CD4-positive, CD25-positive, alpha-beta regulatory T cell (primary cell): ENCODE measurements around the gene FYCO1. TPM values are rescaled to one million over a fixed set of nuclear protein-coding genes. Genes with fewer than 3 reads are reported as not detected.

Experiments used
- ATAC-seq, 2 donors: fragments of 150-1000 bp; cut with Tn5 transposase; one replicate each; pipeline ENCODE4 v1.10.0; 2021; ENCODE audit warnings: low read depth in 2 of 2, moderate number of reproducible peaks in 2 of 2, moderate library complexity in 1 of 2
- DNase-seq, 3 donors: peaks; one replicate each; pipeline versions ENCODE4 v3.0.0 to v3.0.0-alpha.2; 2012 to 2022; ENCODE audit warnings: mixed read lengths in 1 of 3
- H3K27ac ChIP-seq: one replicate; pipeline ENCODE4 v1.7.0; 2013; ENCODE audit warnings: mild to moderate bottlenecking, low read length; ENCODE audit not compliant: insufficient read depth, poor library complexity, severe bottlenecking
- H3K27me3 ChIP-seq: one replicate; pipeline ENCODE4 v1.7.0; 2013; ENCODE audit warnings: low read length; ENCODE audit not compliant: control insufficient read depth, insufficient read depth
- H3K36me3 ChIP-seq: one replicate; pipeline ENCODE4 v1.7.0; 2013; ENCODE audit warnings: mild to moderate bottlenecking, low read length, moderate library complexity; ENCODE audit not compliant: control insufficient read depth, insufficient read depth
- H3K4me1 ChIP-seq: 2 replicates; pipeline ENCODE4 v1.7.0; 2013; ENCODE audit warnings: mild to moderate bottlenecking, low read length; ENCODE audit not compliant: insufficient read depth, control insufficient read depth, poor library complexity, severe bottlenecking
- H3K4me3 ChIP-seq: one replicate; pipeline ENCODE4 v1.7.0; 2013; ENCODE audit warnings: low read depth, mild to moderate bottlenecking, low read length, moderate library complexity
- H3K9me3 ChIP-seq, 2 experiments: 1 replicate in 1 of 2; 2 replicates in 1 of 2; pipeline ENCODE4 v1.7.0; 2013; ENCODE audit warnings: low read length in 2 of 2, mild to moderate bottlenecking in 1 of 2, moderate library complexity in 1 of 2; ENCODE audit not compliant: control insufficient read depth in 2 of 2
- H3K27ac Mint-ChIP-seq, 3 donors: one replicate each; pipeline ENCODE4 v1.8.0; 2020 to 2022; ENCODE audit warnings: mild to moderate bottlenecking in 3 of 3, mixed read lengths in 3 of 3, moderate library complexity in 2 of 3
- H3K27me3 Mint-ChIP-seq: one replicate; pipeline ENCODE4 v1.8.0; 2022; ENCODE audit warnings: mild to moderate bottlenecking, mixed read lengths
- H3K36me3 Mint-ChIP-seq: one replicate; pipeline ENCODE4 v1.8.0; 2020; ENCODE audit warnings: mixed read lengths
- H3K4me1 Mint-ChIP-seq, 4 donors: one replicate each; pipeline ENCODE4 v1.8.0; 2020 to 2022; ENCODE audit warnings: mixed read lengths in 4 of 4, mild to moderate bottlenecking in 1 of 4
- H3K4me3 Mint-ChIP-seq, 4 donors: one replicate each; pipeline ENCODE4 v1.8.0; 2020 to 2022; ENCODE audit warnings: mild to moderate bottlenecking in 4 of 4, mixed read lengths in 4 of 4, moderate library complexity in 3 of 4
- H3K9me3 Mint-ChIP-seq, 7 donors: one replicate each; pipeline ENCODE4 v1.8.0; 2020 to 2022; ENCODE audit warnings: mixed read lengths in 7 of 7, mild to moderate bottlenecking in 3 of 7, moderate library complexity in 2 of 7
- polyA plus RNA-seq, 4 donors: library from polyadenylated mRNA; unstranded; fragments of 300-500 nt; fragmentation: Illumina TruSeq; gene quantifications; one replicate each; pipeline ENCODE4 v1.2.3, GENCODE V29; 2021
- total RNA-seq: library from RNA; stranded (reverse); gene quantifications from one replicate; pipeline ENCODE4 v1.2.3, GENCODE V29; 2022

Gene FYCO1
- total and polyA plus RNA-seq, 5 donors from 2014 or later = 2.1 to 42.5 (median 2.6) TPM

- peak overlapping the region; percentile 90 to 93 (median 91) for H3K27ac Mint-ChIP-seq
- peaks cover 0 to 34% (median 21%) of the 10 kb centered on the region in 4 donors for H3K4me1 Mint-ChIP-seq
- peaks cover 23% of the 10 kb centered on the region for H3K4me1 ChIP-seq
- peak overlapping the region; percentile 74 for H3K4me3 ChIP-seq
- peaks cover 0 to 2% (median 0%) of the 10 kb centered on the region in 7 donors for H3K9me3 Mint-ChIP-seq
- H3K27ac ChIP-seq = no peak overlapping the region
- peak; percentile 15 to 84 (median 28) for DNase-seq
- H3K27me3 ChIP-seq = no peaks in the 10 kb centered on the region
- H3K36me3 ChIP-seq = peaks cover 21% of the 10 kb centered on the region
- H3K27me3 Mint-ChIP-seq = peaks cover 11% of the 10 kb centered on the region
- peak; percentile 98 for ATAC-seq
- peak overlapping the region; percentile 18 to 91 (median 69) for H3K4me3 Mint-ChIP-seq
- no peaks in the 10 kb centered on the region for H3K9me3 ChIP-seq
- peaks cover 22% of the 10 kb centered on the region for H3K36me3 Mint-ChIP-seq
These were observed 79.9 kb downstream of the FYCO1 start for GRCh38 chr3:45915518-45916231.

GRCh38 chr3:45915059-45915439, 80.6 kb downstream of the FYCO1 start:
- H3K27ac Mint-ChIP-seq = peak overlapping the region; percentile 90 to 93 (median 91)
- ATAC-seq = no peak
- Histone ChIP-seq H3K4me1 (peaks cover 23% of the 10 kb centered on the region), H3K27me3 (no peaks in the 10 kb centered on the region), H3K36me3 (peaks cover 19% of the 10 kb centered on the region), H3K9me3 (no peaks in the 10 kb centered on the region), H3K4me3 (no peak overlapping the region), H3K27ac (no peak overlapping the region)
- no peak for DNase-seq
- H3K9me3 Mint-ChIP-seq = peaks cover 0 to 2% (median 0%) of the 10 kb centered on the region in 7 donors
- H3K36me3 Mint-ChIP-seq = peaks cover 19% of the 10 kb centered on the region
- H3K27me3 Mint-ChIP-seq = peaks cover 11% of the 10 kb centered on the region
- peaks cover 0 to 35% (median 21%) of the 10 kb centered on the region in 4 donors for H3K4me1 Mint-ChIP-seq
- H3K4me3 Mint-ChIP-seq = peak overlapping the region in 3 of 4 donors; percentile 18 to 91 (median 85)

DNA sequence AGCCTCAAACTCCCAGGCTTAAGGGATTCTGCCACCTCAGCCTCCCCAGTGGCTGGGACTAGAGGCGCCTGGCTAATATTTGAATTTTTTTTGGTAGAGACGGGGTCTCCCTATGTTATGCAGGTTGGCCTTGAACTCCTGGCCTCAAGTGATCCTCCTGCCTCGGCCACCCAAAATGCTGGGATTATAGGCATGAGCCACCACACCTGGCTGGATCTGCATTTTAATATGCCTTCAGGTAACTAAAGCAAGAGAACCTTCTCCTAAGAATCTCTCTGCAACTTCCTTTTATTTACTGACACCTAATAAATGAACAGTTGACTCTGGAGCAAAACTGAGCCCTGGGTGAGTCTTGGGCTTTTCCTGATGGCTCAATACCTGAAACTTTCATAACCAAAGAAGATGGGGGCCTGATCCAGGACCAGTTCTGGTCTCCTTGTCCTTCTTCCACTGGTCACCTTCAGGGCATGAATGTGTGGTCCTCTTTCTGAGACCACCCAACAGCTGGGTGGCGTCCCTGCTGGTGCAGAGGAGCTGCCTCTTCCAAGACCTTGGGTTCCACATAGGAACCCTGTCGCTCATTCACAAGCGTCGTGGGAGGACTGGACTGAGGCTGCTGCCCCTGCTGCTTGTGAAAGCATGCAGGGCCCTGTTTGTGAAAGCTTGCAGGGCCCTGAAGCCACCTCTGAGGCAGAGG, 81.1 kb downstream of the FYCO1 start:
- Histone ChIP-seq H3K27ac (no peak overlapping the region), H3K4me1 (peaks cover 23% of the 10 kb centered on the region)
- no peak overlapping the region for H3K4me3 Mint-ChIP-seq

DNA sequence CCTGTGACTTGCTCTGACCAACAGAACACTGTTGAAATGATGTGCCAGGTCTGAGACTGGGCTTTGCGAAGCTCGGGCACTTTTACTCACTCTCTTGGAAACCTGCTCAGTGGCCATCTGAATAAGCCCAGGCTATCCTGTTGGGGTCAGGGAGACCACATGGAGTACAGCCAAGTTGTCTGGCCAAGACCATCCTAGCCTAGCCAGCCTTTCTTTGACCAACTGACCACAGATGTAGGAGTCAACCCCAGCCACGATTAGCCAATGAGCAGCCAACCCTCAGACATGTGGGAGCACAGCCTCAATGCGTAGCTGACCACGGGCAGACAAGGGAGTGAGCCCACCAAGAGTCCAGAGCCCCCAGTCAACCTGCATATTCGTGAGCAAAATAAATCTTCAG, 83.2 kb downstream of the FYCO1 start:
- H3K27me3 Mint-ChIP-seq = peaks cover 16% of the 10 kb centered on the region
- H3K27ac ChIP-seq = no peak overlapping the region
- DNase-seq = no peak
- no peaks in the 10 kb centered on the region for H3K36me3 ChIP-seq
- peaks cover 13% of the 10 kb centered on the region for H3K36me3 Mint-ChIP-seq
- ATAC-seq = no peak
- no peak overlapping the region for H3K4me3 Mint-ChIP-seq
- no peaks in the 10 kb centered on the region for H3K27me3 ChIP-seq
- H3K4me1 ChIP-seq = peaks cover 39% of the 10 kb centered on the region
- peaks cover 0 to 2% (median 0%) of the 10 kb centered on the region in 7 donors for H3K9me3 Mint-ChIP-seq
- H3K9me3 ChIP-seq = no peaks in the 10 kb centered on the region
- peaks cover 6 to 53% (median 37%) of the 10 kb centered on the region in 4 donors for H3K4me1 Mint-ChIP-seq
- H3K4me3 ChIP-seq = no peak overlapping the region
- peak overlapping the region in 1 of 3 donors; percentile 7 for H3K27ac Mint-ChIP-seq

More for the DNA sequence above, 81.1 kb downstream of the FYCO1 start:
- DNase-seq = no peak
- no peak overlapping the region for H3K4me3 ChIP-seq
- no peaks in the 10 kb centered on the region for H3K27me3 ChIP-seq
- H3K9me3 Mint-ChIP-seq = peaks cover 0 to 2% (median 0%) of the 10 kb centered on the region in 7 donors
- no peaks in the 10 kb centered on the region for H3K9me3 ChIP-seq
- peaks cover 12% of the 10 kb centered on the region for H3K27me3 Mint-ChIP-seq
- H3K27ac Mint-ChIP-seq = no peak overlapping the region
- H3K36me3 Mint-ChIP-seq = peaks cover 22% of the 10 kb centered on the region
- H3K4me1 Mint-ChIP-seq = peaks cover 0 to 39% (median 23%) of the 10 kb centered on the region in 4 donors
- no peak for ATAC-seq
- H3K36me3 ChIP-seq = peaks cover 13% of the 10 kb centered on the region

DNA sequence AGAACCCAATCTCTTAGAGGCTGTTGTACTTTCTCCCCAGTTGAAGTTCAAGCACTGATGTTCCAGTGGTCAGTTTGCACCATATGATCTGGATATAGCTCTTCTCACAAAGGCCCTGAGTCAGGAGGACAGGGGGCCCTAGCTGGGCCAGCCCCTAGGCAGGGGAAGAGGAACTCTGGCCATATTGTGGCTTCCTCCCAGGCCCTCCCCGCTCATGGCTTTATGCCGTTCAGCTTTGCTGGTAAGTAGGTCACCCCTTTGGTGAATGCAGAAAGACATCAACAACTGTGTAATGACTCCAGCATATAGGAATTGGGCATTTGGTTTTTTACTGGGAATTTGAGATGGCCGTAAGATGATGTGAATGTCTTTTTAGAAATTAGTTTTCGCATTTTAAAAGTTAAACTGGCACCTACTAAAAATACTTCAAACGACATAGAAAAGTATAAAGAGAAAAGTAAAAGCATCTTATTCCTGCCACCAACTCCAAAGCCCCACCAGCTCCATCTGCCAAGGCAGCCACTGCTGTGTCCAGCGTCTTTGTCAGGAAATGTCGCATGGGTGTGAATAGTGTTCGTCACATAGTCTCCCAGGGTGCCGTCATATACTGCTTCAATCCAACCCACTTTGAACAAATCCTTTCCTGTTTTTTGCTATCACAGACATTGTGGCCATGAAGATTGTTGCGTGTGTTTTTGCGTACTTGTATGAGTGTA, 84.0 kb downstream of the FYCO1 start:
- Mint-ChIP-seq H3K27ac (peak overlapping the region in 2 of 3 donors; percentile 1 to 7), H3K4me3 (peak overlapping the region; percentile 8 to 39 (median 20)), H3K4me1 (peaks cover 6 to 50% (median 37%) of the 10 kb centered on the region in 4 donors), H3K36me3 (peaks cover 15% of the 10 kb centered on the region), H3K9me3 (peaks cover 0 to 2% (median 0%) of the 10 kb centered on the region in 7 donors), H3K27me3 (peaks cover 16% of the 10 kb centered on the region)
- no peak for ATAC-seq
- H3K27me3 ChIP-seq = no peaks in the 10 kb centered on the region
- H3K27ac ChIP-seq = no peak overlapping the region
- peaks cover 40% of the 10 kb centered on the region for H3K4me1 ChIP-seq
- no peak overlapping the region for H3K4me3 ChIP-seq
- DNase-seq = no peak
- no peaks in the 10 kb centered on the region for H3K9me3 ChIP-seq
- no peaks in the 10 kb centered on the region for H3K36me3 ChIP-seq

GRCh38 chr3:45910892-45911291, 84.7 kb downstream of the FYCO1 start:
- ATAC-seq (no peak), DNase-seq (no peak)
- H3K36me3 Mint-ChIP-seq = peaks cover 16% of the 10 kb centered on the region
- H3K9me3 Mint-ChIP-seq = peaks cover 0 to 2% (median 0%) of the 10 kb centered on the region in 7 donors
- Histone ChIP-seq H3K27ac (no peak overlapping the region), H3K27me3 (no peaks in the 10 kb centered on the region), H3K9me3 (no peaks in the 10 kb centered on the region), H3K4me3 (no peak overlapping the region), H3K36me3 (peaks cover 3% of the 10 kb centered on the region), H3K4me1 (peaks cover 33% of the 10 kb centered on the region)
- no peak overlapping the region for H3K4me3 Mint-ChIP-seq
- H3K27ac Mint-ChIP-seq = peak overlapping the region in 1 of 3 donors; percentile 51
- peaks cover 16% of the 10 kb centered on the region for H3K27me3 Mint-ChIP-seq
- peaks cover 6 to 45% (median 31%) of the 10 kb centered on the region in 4 donors for H3K4me1 Mint-ChIP-seq

- Histone ChIP-seq H3K4me1 (peaks cover 19% of the 10 kb centered on the region), H3K27me3 (no peaks in the 10 kb centered on the region), H3K4me3 (no peak overlapping the region), H3K27ac (no peak overlapping the region), H3K9me3 (no peaks in the 10 kb centered on the region), H3K36me3 (peaks cover 6% of the 10 kb centered on the region)
- ATAC-seq = no peak
- peaks cover 0 to 2% (median 0%) of the 10 kb centered on the region in 7 donors for H3K9me3 Mint-ChIP-seq
- no peak for DNase-seq
- H3K4me3 Mint-ChIP-seq = no peak overlapping the region
- H3K4me1 Mint-ChIP-seq = peaks cover 6 to 34% (median 20%) of the 10 kb centered on the region in 4 donors
- peak overlapping the region in 1 of 3 donors; percentile 71 for H3K27ac Mint-ChIP-seq
- H3K36me3 Mint-ChIP-seq = peaks cover 23% of the 10 kb centered on the region
- peaks cover 11% of the 10 kb centered on the region for H3K27me3 Mint-ChIP-seq
These were observed 86.1 kb downstream of the FYCO1 start for GRCh38 chr3:45909542-45909941.
